ENCODE results near the gene DNAL1.

Gene DNAL1

DNA sequence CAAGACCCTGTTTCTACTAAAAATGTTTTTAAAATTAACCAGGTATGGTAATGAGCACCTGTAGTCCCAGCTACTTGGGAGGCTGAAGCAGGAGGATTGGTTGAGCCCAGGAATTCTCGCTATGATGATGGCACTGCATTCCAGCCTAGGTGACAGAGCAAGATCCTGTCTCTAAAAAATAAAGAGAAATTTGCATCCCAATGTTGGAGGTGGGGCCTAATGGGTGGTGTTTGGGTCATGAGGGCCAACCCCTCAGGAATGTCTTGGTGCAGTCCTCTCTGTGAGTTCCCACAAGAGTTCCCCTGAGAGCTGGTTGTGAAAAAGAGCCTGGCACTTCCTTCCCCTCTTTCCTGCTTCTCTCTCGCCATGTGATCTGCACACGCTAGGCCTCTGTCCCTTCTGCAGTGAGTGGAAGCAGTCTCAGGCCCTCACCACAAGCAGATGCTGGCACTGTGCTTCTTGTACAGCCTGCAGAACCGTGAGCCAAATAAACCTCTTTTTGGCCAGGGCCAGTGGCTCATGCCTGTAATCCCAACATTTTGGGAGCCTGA is 21.2 kb upstream of the DNAL1 start:
- ChIA-PET CTCF (no interaction called here), POLR2A (no interaction called here)
- TF ChIP-seq, protein P1, sequence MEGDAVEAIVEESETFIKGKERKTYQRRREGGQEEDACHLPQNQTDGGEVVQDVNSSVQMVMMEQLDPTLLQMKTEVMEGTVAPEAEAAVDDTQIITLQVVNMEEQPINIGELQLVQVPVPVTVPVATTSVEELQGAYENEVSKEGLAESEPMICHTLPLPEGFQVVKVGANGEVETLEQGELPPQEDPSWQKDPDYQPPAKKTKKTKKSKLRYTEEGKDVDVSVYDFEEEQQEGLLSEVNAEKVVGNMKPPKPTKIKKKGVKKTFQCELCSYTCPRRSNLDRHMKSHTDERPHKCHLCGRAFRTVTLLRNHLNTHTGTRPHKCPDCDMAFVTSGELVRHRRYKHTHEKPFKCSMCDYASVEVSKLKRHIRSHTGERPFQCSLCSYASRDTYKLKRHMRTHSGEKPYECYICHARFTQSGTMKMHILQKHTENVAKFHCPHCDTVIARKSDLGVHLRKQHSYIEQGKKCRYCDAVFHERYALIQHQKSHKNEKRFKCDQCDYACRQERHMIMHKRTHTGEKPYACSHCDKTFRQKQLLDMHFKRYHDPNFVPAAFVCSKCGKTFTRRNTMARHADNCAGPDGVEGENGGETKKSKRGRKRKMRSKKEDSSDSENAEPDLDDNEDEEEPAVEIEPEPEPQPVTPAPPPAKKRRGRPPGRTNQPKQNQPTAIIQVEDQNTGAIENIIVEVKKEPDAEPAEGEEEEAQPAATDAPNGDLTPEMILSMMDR (IDR thresholded peaks at IDR 0.05; ENCODE audit: control extremely low read depth, extremely low read depth, low read depth, missing control alignments), result no peak
- DNase-seq (ENCODE audit: extremely low spot score), result no peak

DNA sequence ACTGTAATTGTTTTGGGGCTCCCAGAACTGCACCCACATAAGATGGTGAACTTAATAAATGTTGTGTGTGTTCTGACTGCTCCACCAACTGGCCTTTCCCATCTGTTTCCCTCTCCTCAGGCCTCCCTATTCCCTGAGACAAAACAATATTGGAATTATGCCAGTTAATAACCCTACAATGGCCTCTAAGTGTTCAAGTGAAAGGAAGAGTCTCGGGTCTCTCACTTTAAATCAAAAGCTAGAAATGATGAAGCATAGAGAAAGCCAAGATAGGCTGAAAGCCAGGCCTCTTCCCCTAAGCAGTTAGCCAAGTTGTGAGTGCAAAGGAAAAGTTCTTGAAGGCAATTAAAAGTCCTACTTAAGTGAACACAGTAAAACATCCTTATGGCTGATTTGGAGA is 19.1 kb upstream of the DNAL1 start:
- TF ChIP-seq, protein P1 (IDR thresholded peaks at IDR 0.05; ENCODE audit: control extremely low read depth, extremely low read depth, low read depth, missing control alignments), result no peak
- ChIA-PET CTCF (interaction anchor here (1.0 to 2.2 kb wide), 7 partner anchors 8 to 115 kb away, joined by 3 to 9 read pairs (median 5); no protein-coding TSS in a partner anchor), POLR2A (interaction anchor here (1.8 kb wide), 1 partner anchor 13 kb away, joined by 4 read pairs; the partner anchor contains the start of gene ACOT6)
- DNase-seq (ENCODE audit: extremely low spot score), result no peak

DNA sequence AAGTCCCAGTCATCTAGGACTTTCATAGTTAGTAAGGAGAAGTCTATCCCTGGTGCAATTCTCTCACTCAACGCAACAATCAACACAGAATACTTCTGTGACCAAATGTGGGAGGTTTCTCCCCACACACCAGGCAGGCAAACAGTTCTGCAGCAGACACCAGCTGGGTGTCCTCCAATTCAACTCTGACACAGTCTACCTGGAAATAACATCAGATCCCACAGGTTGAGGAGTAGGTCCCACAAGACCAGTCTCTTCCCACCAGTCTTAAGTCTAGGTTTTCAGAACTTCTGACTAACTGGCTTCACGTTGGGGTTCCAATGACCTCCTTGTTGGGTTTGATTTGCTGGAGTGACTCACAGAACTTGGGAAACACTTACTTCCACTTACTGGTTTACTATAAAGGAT is 17.6 kb upstream of the DNAL1 start:
- TF ChIP-seq, protein P1 (IDR thresholded peaks at IDR 0.05; ENCODE audit: control extremely low read depth, extremely low read depth, low read depth, missing control alignments), result no peak
- ChIA-PET POLR2A (interaction anchor here (1.8 kb wide), 1 partner anchor 14 kb away, joined by 4 read pairs; the partner anchor contains the start of gene ACOT6), CTCF (interaction anchor here (0.9 to 2.2 kb wide), 8 partner anchors 8 to 119 kb away, joined by 3 to 9 read pairs (median 4); partner anchors contain the start of gene ACOT6)
- DNase-seq (ENCODE audit: extremely low spot score), result peak; percentile 32

DNA sequence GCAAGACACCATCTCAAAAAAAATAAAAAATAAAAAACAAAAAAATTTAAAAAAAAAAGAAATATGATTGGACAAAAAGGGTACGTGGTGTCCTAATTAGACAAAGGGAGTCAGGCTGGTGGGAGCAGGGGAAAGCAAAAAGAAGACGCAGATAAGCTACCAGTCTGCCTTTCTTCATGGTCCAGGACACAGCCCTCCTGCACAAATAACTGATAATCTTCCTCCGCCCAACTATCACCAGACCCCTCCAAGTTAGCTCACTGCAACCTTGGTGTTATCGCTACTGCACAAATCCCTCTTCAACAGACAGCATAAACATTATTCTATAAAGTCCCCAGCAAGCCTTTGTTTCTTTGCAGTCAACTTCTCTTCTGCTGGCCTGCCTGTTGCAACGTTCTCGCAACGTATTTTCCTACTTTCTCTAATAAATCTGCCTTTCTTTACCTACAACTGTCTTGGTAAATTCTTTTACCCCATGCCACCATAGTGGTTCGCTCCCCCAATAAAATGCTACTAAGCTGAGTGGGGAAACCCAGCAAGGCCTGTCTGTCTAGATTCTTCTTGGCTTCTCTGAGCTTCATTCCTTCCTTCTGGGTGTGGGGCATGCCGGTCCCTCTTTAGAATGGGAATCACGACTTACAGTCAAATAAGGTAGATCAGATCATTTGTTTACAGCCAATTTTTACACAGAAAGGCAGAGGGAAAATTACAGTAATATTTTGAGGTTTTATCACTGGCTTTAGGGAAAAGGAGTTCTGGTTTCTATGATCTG is 14.6 kb upstream of the DNAL1 start:
- POLR2A ChIA-PET, result no interaction called here
- DNase-seq (ENCODE audit: extremely low spot score), result no peak
- CTCF ChIA-PET, result interaction anchor here (0.8 to 8.3 kb wide), 3 partner anchors 11 to 457 kb away, joined by 3 to 71 read pairs (median 5); no protein-coding TSS in a partner anchor
- TF ChIP-seq, protein P1 (IDR thresholded peaks at IDR 0.05; ENCODE audit: control extremely low read depth, extremely low read depth, low read depth, missing control alignments), result no peak

DNA sequence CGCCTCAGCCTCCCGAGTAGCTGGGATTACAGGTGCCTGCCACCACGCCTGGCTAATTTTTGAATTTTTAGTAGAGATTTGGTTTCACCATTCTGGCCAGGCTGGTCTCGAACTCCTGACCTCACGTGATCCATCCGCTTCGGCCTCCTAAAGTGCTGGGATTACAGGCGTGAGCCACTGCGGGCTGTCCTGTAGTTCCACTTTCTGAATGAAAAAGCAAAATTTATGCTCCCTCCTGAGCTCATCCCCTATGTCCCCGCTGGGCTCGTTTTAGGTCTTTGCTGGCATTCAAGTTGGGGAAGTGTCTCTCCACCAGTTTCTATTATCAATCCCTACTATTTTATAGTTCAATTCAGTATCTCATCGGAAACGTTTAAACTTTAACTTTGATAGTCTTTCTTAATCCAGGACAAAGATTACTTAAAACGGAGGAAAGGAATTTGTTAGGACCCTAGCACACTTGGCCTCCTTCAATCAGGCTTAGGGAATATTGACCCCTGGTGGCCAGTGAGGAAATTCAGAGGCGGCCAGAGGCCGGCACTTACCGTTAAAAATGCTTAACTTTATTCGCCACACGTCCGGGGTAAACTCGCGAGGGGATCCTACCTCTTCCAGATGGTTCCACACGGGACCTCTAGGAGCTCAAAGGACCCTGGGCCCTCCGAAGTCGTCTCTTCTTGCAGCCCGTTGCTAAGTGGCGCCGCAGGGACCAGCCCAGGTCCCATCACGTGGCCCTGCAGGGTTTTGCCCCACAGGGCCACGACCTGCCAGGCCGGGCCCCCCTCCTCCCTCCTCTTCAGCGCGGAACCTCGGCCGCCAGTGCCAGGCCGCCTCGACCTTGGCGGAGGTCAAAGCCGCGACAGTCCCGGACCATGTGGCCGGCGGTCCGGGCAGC is 11.4 kb upstream of the DNAL1 start:
- TF ChIP-seq, protein P1 (IDR thresholded peaks at IDR 0.05; ENCODE audit: control extremely low read depth, extremely low read depth, low read depth, missing control alignments), result peak; percentile 74
- ChIA-PET POLR2A (interaction anchor here (0.6 kb wide), 1 partner anchor 469 kb away, joined by 3 read pairs; no protein-coding TSS in a partner anchor), CTCF (interaction anchor here (0.7 to 8.3 kb wide), 37 partner anchors 12 to 1119 kb away, joined by 3 to 71 read pairs (median 4); partner anchors contain the start of genes ACOT2, ACOT6, ALDH6A1 and DNAL1)
- peak; percentile 77 for DNase-seq (ENCODE audit: extremely low spot score)

Measured in GM10248 (cell line).